ENCODE data around the gene CHST3. TPM values are rescaled to one million over a fixed set of nuclear protein-coding genes. Genes with fewer than 3 reads are reported as not detected.

Gene CHST3
- total and polyA plus RNA-seq, 9 of the 15 experiments (the other 6 are each of a cell fraction or from before 2014, with no cell fraction given) = 0.01 to 1.3 (median 0.15) TPM

DNA sequence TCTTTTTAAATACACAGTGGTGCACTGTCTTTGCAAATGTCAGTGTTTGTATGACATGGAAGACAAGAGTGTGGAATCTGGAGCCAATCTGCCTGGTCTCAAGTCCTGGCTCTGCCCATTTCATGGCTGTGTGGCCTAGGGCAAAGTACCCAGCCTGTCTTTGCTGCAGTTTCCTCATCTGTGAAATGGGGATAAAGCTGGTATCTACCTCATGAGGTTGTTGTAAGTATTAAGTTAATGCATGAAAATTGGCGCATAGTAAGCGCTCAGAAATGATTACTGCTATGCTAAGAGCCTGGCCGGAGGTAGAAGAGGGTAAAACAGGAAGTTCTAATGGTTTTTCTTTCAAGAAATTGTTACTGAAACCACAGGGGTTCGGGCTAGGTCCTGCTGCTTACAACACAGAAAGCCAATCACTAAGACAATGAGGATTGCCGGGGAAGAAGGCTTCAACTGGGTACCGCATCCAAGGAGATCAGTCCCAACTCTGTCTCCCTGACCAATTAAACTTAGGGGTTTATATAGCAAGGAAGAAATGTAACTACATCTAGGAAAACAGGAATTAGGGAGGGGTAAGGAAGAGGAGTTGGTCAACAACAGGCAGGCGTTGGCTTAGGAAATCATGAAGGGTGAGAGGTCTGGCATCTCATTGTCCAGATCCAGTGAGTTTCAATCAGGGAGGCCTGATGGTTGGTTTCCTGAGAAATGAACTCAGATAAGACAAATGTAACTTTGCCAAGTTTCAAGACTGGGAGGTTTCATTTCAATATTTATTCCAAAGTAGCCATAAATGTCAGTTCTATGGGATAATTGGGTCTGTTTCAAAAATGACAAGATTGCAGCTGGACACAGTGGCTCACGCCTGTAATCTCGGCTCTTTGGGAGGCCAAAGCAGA, 57.0 kb downstream of the CHST3 start:
- H4K20me1 ChIP-seq (replicated peaks; ENCODE audit: control insufficient read depth, insufficient read depth, low read length) = no peaks in the 10 kb centered on the region
- H3K9ac ChIP-seq (ENCODE audit: insufficient read depth in 1 of 2, low read depth in 2 of 2, low read length in 2 of 2) = no peak overlapping the region
- no peaks in the 10 kb centered on the region for H3K79me2 ChIP-seq (ENCODE audit: control insufficient read depth, insufficient read depth, low read length)
- peaks cover 38 to 52% of the 10 kb centered on the region in 2 experiments; a peak in 4 of 5 replicates for H3K27me3 ChIP-seq (ENCODE audit: control insufficient read depth in 2 of 2, insufficient read depth in 2 of 2, low read length in 2 of 2)
- H3K4me1 ChIP-seq (replicated peaks in 1 of 2; ENCODE audit: control insufficient read depth in 2 of 2, insufficient read depth in 2 of 2, low read length in 2 of 2) = no peaks in the 10 kb centered on the region
- no peak for ATAC-seq
- H2AFZ ChIP-seq (ENCODE audit: low read depth, low read length) = no peak overlapping the region
- H3K4me3 ChIP-seq = no peak overlapping the region
- ChIA-PET POLR2A (interaction anchor here (0.7 kb wide), 1 partner anchor 39 kb away, joined by 3 read pairs; no protein-coding TSS in a partner anchor), CTCF (ENCODE audit: low intra/inter-chr PET ratio) (interaction anchor here (0.6 kb wide), 1 partner anchor 1530 kb away, joined by 3 read pairs; no protein-coding TSS in a partner anchor)
- no peaks in the 10 kb centered on the region for H3K9me1 ChIP-seq (ENCODE audit: control insufficient read depth, insufficient read depth, low read length)
- intact Hi-C loops (cut with micrococcal nuclease) = no loop called here
- FAIRE-seq = no peak
- TF ChIP-seq ZBTB33 (CRISPR knock-in tag; IDR thresholded peaks at IDR 0.05) = peak; percentile 54; the same call in 1 of the 2 replicates
- peak in 1 of 2 experiments; percentile 71 for TF ChIP-seq AFF1 (IDR thresholded peaks at IDR 0.05; ENCODE audit: low read depth in 1 of 2, partially characterized antibody in 2 of 2)
- TF ChIP-seq RB1 (IDR thresholded peaks at IDR 0.05; ENCODE audit: low read depth) = no peak
- DNase-seq (ENCODE audit: extremely low read depth in 1 of 4, low spot score in 3 of 4) = no peak
- H3K9me3 ChIP-seq (replicated peaks; ENCODE audit: control insufficient read depth, insufficient read depth, low read depth, low read length) = no peaks in the 10 kb centered on the region
- 7% methylated on average over 9 of the region's 9 CpGs for WGBS (ENCODE audit: insufficient coverage, low coverage, missing lambda C conversion rate)
- BruUV-seq (replicated peaks) = no TSS peak
- in situ Hi-C loops (cut with MboI) = no loop called here
- H3K27ac ChIP-seq (ENCODE audit: extremely low read depth, low read depth, low read length) = no peak overlapping the region
- H3K36me3 ChIP-seq (ENCODE audit: control insufficient read depth, insufficient read depth, low read length) = no peaks in the 10 kb centered on the region
- H3K4me2 ChIP-seq (ENCODE audit: insufficient read depth, low read length) = no peak overlapping the region

Measured in K562 (cell line).